Activated CD8-positive, alpha-beta T cell treated with anti-CD3 and anti-CD28 coated beads for 36 hours (primary cell): ENCODE measurements around the gene VRK3. TPM values are rescaled to one million over a fixed set of nuclear protein-coding genes. Genes with fewer than 3 reads are reported as not detected.

Experiments
- ATAC-seq: fragments of 200-7000 bp; cut with Tn5 transposase; one replicate; pipeline ENCODE4 v1.10.0; 2021; ENCODE audit warnings: mild to moderate bottlenecking, moderate library complexity
- CTCF ChIA-PET: fragments of 350-600 bp; sonication (Branson Sonifier 250); formaldehyde crosslinking; loops from one replicate; lab custom pipeline; 2021; ENCODE audit warnings: antibody characterized with exemption; lab: Charles Lee
- POLR2A ChIA-PET: fragments of 350-600 bp; sonication (Branson Sonifier 250); formaldehyde crosslinking; loops from one replicate; lab custom pipeline; 2021; ENCODE audit warnings: antibody characterized with exemption; lab: Charles Lee
- DNase-seq: peaks from one replicate; pipeline ENCODE4 v3.0.0-alpha.2; 2020
- H3K27ac Mint-ChIP-seq: one replicate; pipeline ENCODE4 v1.8.0; 2021; ENCODE audit warnings: mild to moderate bottlenecking, mixed read lengths
- H3K27me3 Mint-ChIP-seq: one replicate; pipeline ENCODE4 v1.8.0; 2021; ENCODE audit warnings: mixed read lengths
- H3K36me3 Mint-ChIP-seq: one replicate; pipeline ENCODE4 v1.8.0; 2021; ENCODE audit warnings: low read depth, mixed read lengths
- H3K4me1 Mint-ChIP-seq: one replicate; pipeline ENCODE4 v1.8.0; 2021; ENCODE audit warnings: low read depth, mixed read lengths
- H3K4me3 Mint-ChIP-seq: one replicate; pipeline ENCODE4 v1.8.0; 2021; ENCODE audit warnings: mild to moderate bottlenecking, moderate library complexity, mixed read lengths
- H3K9me3 Mint-ChIP-seq: one replicate; pipeline ENCODE4 v1.8.0; 2021; ENCODE audit warnings: mixed read lengths
- CTCF ChIP-seq: fragments of 200-600 bp; IDR thresholded peaks from one replicate; pipeline ENCODE4 v1.8.0; 2022; ENCODE audit warnings: antibody characterized with exemption, mild to moderate bottlenecking
- intact Hi-C: fragments of 100-400 bp; cut with micrococcal nuclease; formaldehyde crosslinking; loops from one replicate; pipeline ENCODE4 v1.10.0; 2022
- total RNA-seq, 2 experiments: library from RNA; stranded (reverse); gene quantifications; one replicate each; pipeline ENCODE4 v1.2.3, GENCODE V29; 2021

Gene VRK3
- total RNA-seq, 2 experiments from 2014 or later: 37.4 to 38.0 TPM

GRCh38 chr19:50050406-50051227 is 25.4 kb upstream of the VRK3 start:
- Mint-ChIP-seq H3K4me3 (peak overlapping the region; percentile 70), H3K4me1 (peaks cover 17% of the 10 kb centered on the region), H3K36me3 (peaks cover 29% of the 10 kb centered on the region), H3K9me3 (peaks cover 8% of the 10 kb centered on the region), H3K27ac (peak overlapping the region; percentile 55), H3K27me3 (peaks cover 5% of the 10 kb centered on the region)
- peak; percentile 92 for ATAC-seq
- CTCF ChIA-PET: interaction anchor here (1.1 to 1.2 kb wide), 2 partner anchors 25 to 40 kb away, joined by 3 to 4 read pairs; partner anchors contain the start of gene ZNF473
- POLR2A ChIA-PET: interaction anchor here (0.8 to 1.7 kb wide), 4 partner anchors 11 to 98 kb away, joined by 3 to 4 read pairs (median 3); no protein-coding TSS in a partner anchor
- intact Hi-C loops: no loop called here
- peak; percentile 91 for DNase-seq
- no peak for TF ChIP-seq CTCF

DNA sequence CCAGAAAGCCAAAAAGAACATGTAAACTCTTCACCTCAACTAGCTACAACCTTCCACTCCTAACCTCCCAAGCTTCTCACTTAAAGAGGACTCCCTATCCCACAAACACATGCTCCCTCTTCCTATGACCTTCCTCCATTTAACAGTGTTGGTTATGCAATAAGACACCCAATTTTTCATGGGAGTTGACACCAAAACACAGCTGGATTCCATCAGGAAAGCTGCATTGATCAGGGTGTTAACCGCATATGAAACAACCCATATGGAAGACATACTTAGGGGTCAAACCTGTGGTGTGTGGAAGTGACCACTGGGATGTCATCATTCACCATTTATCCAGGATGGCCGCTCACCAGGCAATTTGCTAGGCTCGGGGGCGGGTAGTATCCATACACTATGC is 22.5 kb upstream of the VRK3 start:
- POLR2A ChIA-PET: no interaction called here
- no peak for TF ChIP-seq CTCF
- Mint-ChIP-seq H3K27me3 (peaks cover 5% of the 10 kb centered on the region), H3K4me1 (peaks cover 17% of the 10 kb centered on the region), H3K27ac (no peak overlapping the region), H3K9me3 (peaks cover 33% of the 10 kb centered on the region), H3K4me3 (no peak overlapping the region), H3K36me3 (peaks cover 57% of the 10 kb centered on the region)
- ATAC-seq: no peak
- DNase-seq: no peak
- CTCF ChIA-PET: interaction anchor here (0.6 to 1.7 kb wide), 9 partner anchors 8 to 190 kb away, joined by 3 to 5 read pairs (median 3); no protein-coding TSS in a partner anchor
- intact Hi-C loops: no loop called here

DNA sequence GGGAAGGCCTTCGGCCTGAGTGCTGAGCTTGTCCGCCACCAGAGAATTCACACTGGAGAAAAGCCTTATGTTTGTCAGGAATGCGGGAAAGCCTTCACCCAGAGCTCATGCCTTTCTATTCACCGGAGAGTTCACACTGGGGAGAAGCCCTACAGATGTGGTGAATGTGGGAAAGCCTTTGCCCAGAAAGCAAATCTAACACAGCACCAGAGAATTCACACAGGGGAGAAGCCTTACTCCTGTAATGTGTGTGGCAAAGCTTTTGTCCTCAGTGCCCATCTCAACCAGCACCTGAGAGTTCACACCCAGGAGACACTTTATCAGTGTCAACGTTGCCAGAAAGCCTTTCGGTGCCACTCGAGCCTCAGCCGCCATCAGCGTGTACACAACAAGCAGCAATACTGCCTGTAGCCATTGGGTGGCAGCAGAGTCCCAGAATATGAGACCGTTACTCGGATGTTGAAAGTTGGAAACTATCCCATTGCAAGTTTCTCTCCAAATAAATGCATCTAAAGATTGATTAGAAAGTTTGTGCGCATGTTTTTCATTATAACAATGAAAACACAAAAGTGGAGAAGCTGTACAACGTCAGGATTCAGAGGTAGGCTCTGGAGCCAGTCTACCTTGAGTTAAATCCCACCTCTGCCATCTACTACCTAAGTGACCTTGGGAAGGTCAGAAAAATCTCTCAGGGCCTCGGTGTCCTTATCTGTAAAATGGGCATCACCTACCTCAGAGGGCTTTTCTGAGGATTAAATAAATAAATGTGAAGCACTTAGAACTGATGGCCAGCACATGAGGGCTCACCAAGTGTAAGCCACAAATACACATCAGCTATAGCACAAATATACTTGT is 21.7 kb upstream of the VRK3 start:
- H3K4me1 Mint-ChIP-seq: peaks cover 17% of the 10 kb centered on the region
- POLR2A ChIA-PET: interaction anchor here (0.8 kb wide), 1 partner anchor 11 kb away, joined by 4 read pairs; no protein-coding TSS in a partner anchor
- peaks cover 33% of the 10 kb centered on the region for H3K9me3 Mint-ChIP-seq
- peak; percentile 71 for DNase-seq
- ATAC-seq: no peak
- H3K36me3 Mint-ChIP-seq: peaks cover 65% of the 10 kb centered on the region
- peaks cover 2% of the 10 kb centered on the region for H3K27me3 Mint-ChIP-seq
- intact Hi-C loops: no loop called here
- H3K27ac Mint-ChIP-seq: no peak overlapping the region
- no peak overlapping the region for H3K4me3 Mint-ChIP-seq
- peak; percentile 93 for TF ChIP-seq CTCF
- CTCF ChIA-PET: interaction anchor here (0.7 to 1.7 kb wide), 11 partner anchors 7 to 109 kb away, joined by 3 to 5 read pairs (median 4); no protein-coding TSS in a partner anchor

DNA sequence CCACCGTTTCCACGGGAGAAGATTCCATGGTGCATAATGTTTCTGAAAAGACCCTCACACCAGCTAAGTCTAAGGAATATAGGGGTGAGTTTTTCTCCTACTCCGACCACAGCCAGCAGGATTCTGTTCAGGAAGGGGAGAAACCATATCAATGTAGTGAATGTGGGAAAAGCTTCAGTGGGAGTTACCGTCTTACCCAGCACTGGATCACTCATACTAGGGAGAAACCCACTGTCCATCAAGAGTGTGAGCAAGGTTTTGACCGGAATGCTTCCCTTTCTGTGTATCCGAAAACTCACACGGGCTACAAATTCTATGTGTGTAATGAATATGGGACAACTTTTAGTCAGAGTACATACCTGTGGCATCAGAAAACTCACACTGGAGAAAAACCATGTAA is 19.8 kb upstream of the VRK3 start:
- Mint-ChIP-seq H3K4me3 (no peak overlapping the region), H3K36me3 (peaks cover 84% of the 10 kb centered on the region), H3K4me1 (peaks cover 5% of the 10 kb centered on the region), H3K27me3 (no peaks in the 10 kb centered on the region), H3K27ac (no peak overlapping the region), H3K9me3 (peaks cover 33% of the 10 kb centered on the region)
- TF ChIP-seq CTCF: no peak
- POLR2A ChIA-PET: no interaction called here
- ATAC-seq: no peak
- no peak for DNase-seq
- intact Hi-C loops: no loop called here
- CTCF ChIA-PET: no interaction called here
